Right lobe of liver (tissue), 6 donors: Measurements from ENCODE around the gene AUH. TPM values are rescaled to one million over a fixed set of nuclear protein-coding genes. Genes with fewer than 3 reads are reported as not detected.

Source experiments
- ATAC-seq, 4 donors: fragments of 200-7000 bp; cut with Tn5 transposase; one replicate each; pipeline ENCODE4 v1.9.1; 2020; ENCODE audit warnings: mild to moderate bottlenecking in 4 of 4, moderate library complexity in 4 of 4
- DNase-seq, 3 donors: peaks; one replicate each; pipeline ENCODE4 v3.0.0-alpha.2; 2020
- H3K27ac ChIP-seq, 3 donors: fragments of 200-600 bp; one replicate each; pipeline ENCODE4 v1.8.0; 2022
- H3K27me3 ChIP-seq, 2 donors: fragments of 200-600 bp; one replicate each; pipeline ENCODE4 v1.8.0; 2022
- H3K36me3 ChIP-seq, 4 donors: fragments of 200-600 bp; sonication (generic) in 1 of 4; one replicate each; pipeline versions ENCODE4 v1.5.1 to v1.8.0; 2017 to 2022; ENCODE audit warnings: control low read depth in 1 of 4
- H3K4me1 ChIP-seq, 4 donors: fragments of 200-600 bp; sonication (generic) in 1 of 4; one replicate each; pipeline versions ENCODE4 v1.5.1 to v1.8.0; 2017 to 2022; ENCODE audit warnings: control low read depth in 1 of 4
- H3K4me3 ChIP-seq, 3 donors: fragments of 200-600 bp; one replicate each; pipeline ENCODE4 v1.8.0; 2022
- H3K9me3 ChIP-seq, 4 donors: fragments of 200-600 bp; sonication (generic) in 1 of 4; one replicate each; pipeline versions ENCODE4 v1.5.1 to v1.8.0; 2017 to 2022; ENCODE audit warnings: control low read depth in 1 of 4
- CTCF ChIP-seq, 4 donors: fragments of 200-600 bp in 3 of 4; fragments of 450-650 bp in 1 of 4; IDR thresholded peaks; one replicate each; pipeline versions ENCODE4 v1.5.1 to v1.8.0; 2016 to 2022; ENCODE audit warnings: antibody characterized with exemption in 4 of 4, mild to moderate bottlenecking in 2 of 4
- POLR2A ChIP-seq: fragments of 450-650 bp; IDR thresholded peaks from one replicate; pipeline ENCODE4 v1.6.1; 2017; ENCODE audit warnings: antibody characterized with exemption, mild to moderate bottlenecking
- WGBS: methylation state at CpG from one replicate; pipeline ENCODE4 v1.1.6; 2018; ENCODE audit warnings: low coverage, low lambda C conversion rate; ENCODE audit not compliant: insufficient coverage; ENCODE audit errors: missing lambda C conversion rate; 5-methylcytosine and 5-hydroxymethylcytosine counted together
- intact Hi-C, 2 donors: fragments of 100-400 bp; cut with DNase I; formaldehyde crosslinking; loops; one replicate each; pipeline versions ENCODE4 v1.11.2 to v1.14.1; 2022
- total RNA-seq, 6 experiments: library from RNA; depleted of rRNA in 2 of 6; stranded (reverse); fragments of >200 nt in 2 of 6; fragmentation: NEBNext Ultra II Directional in 3 of 6; extraction: Animal tissue kit (Norgen Biotek cat#: 25700) in 3 of 6; gene quantifications; one replicate each; pipeline versions ENCODE4 v1.1.0 to v1.2.4, GENCODE V29; 2016 to 2023
- donor health status: DM: no; HTN: yes; CAD: no.
- donor health status: DM: no; HTN: no; CAD: no.
- donor health status: DM: no; HTN: no; CAD: no.
- donor health status: DM: no; HTN: yes; CAD: no.
- donor health status: DM: no; HTN: yes; CAD: no.

The AUH gene
- total RNA-seq, 6 experiments from 2014 or later: 12.0 to 22.4 (median 18.4) TPM

GRCh38 chr9:91407580-91408318 lies 46.0 kb upstream of the AUH start:
- Histone ChIP-seq H3K27ac (no peak overlapping the region), H3K9me3 (no peaks in the 10 kb centered on the region), H3K36me3 (peaks cover 7 to 19% (median 15%) of the 10 kb centered on the region in 4 donors), H3K4me3 (no peak overlapping the region), H3K4me1 (peaks cover 0 to 3% (median 0%) of the 10 kb centered on the region in 4 donors), H3K27me3 (no peaks in the 10 kb centered on the region)
- TF ChIP-seq POLR2A: no peak
- no peak for TF ChIP-seq CTCF (IDR thresholded peaks at IDR 0.05)
- WGBS: 70% methylated on average over 10 of the region's 12 CpGs
- no peak for DNase-seq
- peak in 1 of 4 donors; percentile 9 for ATAC-seq
- intact Hi-C loops: no loop called here

GRCh38 chr9:91405343-91406077 lies 43.8 kb upstream of the AUH start:
- Histone ChIP-seq H3K27me3 (no peaks in the 10 kb centered on the region), H3K4me3 (no peak overlapping the region), H3K27ac (no peak overlapping the region), H3K9me3 (no peaks in the 10 kb centered on the region), H3K4me1 (no peaks in the 10 kb centered on the region), H3K36me3 (peaks cover 7 to 17% (median 14%) of the 10 kb centered on the region in 4 donors)
- TF ChIP-seq POLR2A: no peak
- no peak for TF ChIP-seq CTCF (IDR thresholded peaks at IDR 0.05)
- intact Hi-C loops: no loop called here
- no peak for ATAC-seq
- DNase-seq: no peak
- WGBS: 96% methylated on average over 9 of the region's 25 CpGs

GRCh38 chr9:91403665-91404543 lies 42.2 kb upstream of the AUH start:
- no peaks in the 10 kb centered on the region for H3K9me3 ChIP-seq
- TF ChIP-seq POLR2A (no peak), CTCF (IDR thresholded peaks at IDR 0.05) (no peak)
- intact Hi-C loops: no loop called here
- H3K4me3 ChIP-seq: no peak overlapping the region
- no peak for DNase-seq
- H3K27me3 ChIP-seq: no peaks in the 10 kb centered on the region
- no peaks in the 10 kb centered on the region for H3K4me1 ChIP-seq
- no peak for ATAC-seq
- H3K27ac ChIP-seq: no peak overlapping the region
- WGBS: 71% methylated on average over 13 of the region's 14 CpGs
- H3K36me3 ChIP-seq: peaks cover 0 to 3% (median 1%) of the 10 kb centered on the region in 4 donors

GRCh38 chr9:91398926-91399325 lies 37.2 kb upstream of the AUH start:
- no peak for TF ChIP-seq POLR2A
- Histone ChIP-seq H3K4me3 (no peak overlapping the region), H3K36me3 (no peaks in the 10 kb centered on the region), H3K4me1 (peaks cover 0 to 14% (median 0%) of the 10 kb centered on the region in 4 donors), H3K27me3 (no peaks in the 10 kb centered on the region), H3K27ac (no peak overlapping the region), H3K9me3 (no peaks in the 10 kb centered on the region)
- ATAC-seq: no peak
- intact Hi-C loops: no loop called here
- WGBS: 63% methylated on average over 3 of the region's 3 CpGs
- DNase-seq: no peak
